Fibroblast of the aortic adventitia (primary cell): ENCODE data around the gene PRKCB. TPM values are rescaled to one million over a fixed set of nuclear protein-coding genes. Genes with fewer than 3 reads are reported as not detected.

Experiments used
- DNase-seq: peaks from one replicate; pipeline ENCODE4 v3.0.0-alpha.2; 2010; ENCODE audit warnings: low read depth
- H3K4me3 ChIP-seq: 2 replicates; pipeline ENCODE4 v1.5.1; 2011; ENCODE audit warnings: low read depth, mild to moderate bottlenecking, control low read depth, low read length, moderate library complexity
- CTCF ChIP-seq: IDR thresholded peaks from 2 replicates; pipeline ENCODE4 v1.5.1; 2011; ENCODE audit warnings: mild to moderate bottlenecking, low read length, control low read depth, inconsistent platforms; ENCODE audit not compliant: insufficient read depth
- total RNA-seq: library from RNA; depleted of rRNA; stranded (reverse); fragments of >200 nt; gene quantifications from 2 replicates; pipeline ENCODE4 v1.2.3, GENCODE V29; 2012; ENCODE audit warnings: low replicate concordance

The PRKCB gene
- total RNA-seq, 1 donor = not detected

- no peak overlapping the region for H3K4me3 ChIP-seq
- no peak for DNase-seq
- TF ChIP-seq CTCF = no peak
These were observed 236.0 kb downstream of the PRKCB start for GRCh38 chr16:24071666-24072360.

- DNase-seq = no peak
- TF ChIP-seq CTCF = no peak
- H3K4me3 ChIP-seq = no peak overlapping the region
These were observed 237.5 kb downstream of the PRKCB start for GRCh38 chr16:24073321-24073720.

- TF ChIP-seq CTCF = no peak
- H3K4me3 ChIP-seq = no peak overlapping the region
- DNase-seq = no peak
These were observed 238.8 kb downstream of the PRKCB start for GRCh38 chr16:24074574-24074973.

- no peak for DNase-seq
These were observed 239.5 kb downstream of the PRKCB start for GRCh38 chr16:24075302-24075701.

GRCh38 chr16:24075931-24076716 is 240.3 kb downstream of the PRKCB start:
- no peak for TF ChIP-seq CTCF
- DNase-seq = no peak
- H3K4me3 ChIP-seq = no peak overlapping the region

More at GRCh38 chr16:24075302-24075701, 239.5 kb downstream of the PRKCB start:
- H3K4me3 ChIP-seq = no peak overlapping the region
- TF ChIP-seq CTCF = no peak

GRCh38 chr16:24077292-24077691 is 241.5 kb downstream of the PRKCB start:
- no peak for TF ChIP-seq CTCF
- DNase-seq = no peak
- H3K4me3 ChIP-seq = no peak overlapping the region
